Peyer's patch (tissue), 4 donors: ENCODE results near the gene GRM1.

ENCODE experiments used
- CTCF ChIP-seq, 6 experiments: fragments of 450-650 bp in 4 of 6; fragments of 200-600 bp in 2 of 6; sonication (generic) in 1 of 6; IDR thresholded peaks; one replicate each; pipeline ENCODE4 v1.5.1; 2017 to 2019; ENCODE audit warnings: antibody characterized with exemption in 6 of 6, mild to moderate bottlenecking in 3 of 6, moderate library complexity in 1 of 6
- POLR2A ChIP-seq, 2 donors: fragments of 450-650 bp; IDR thresholded peaks; one replicate each; pipeline ENCODE4 v1.5.1; 2017; ENCODE audit warnings: antibody characterized with exemption in 2 of 2, mild to moderate bottlenecking in 2 of 2, moderate library complexity in 2 of 2

GRCh38 chr6:146337376-146337775, 308.5 kb downstream of the GRM1 start:
- no peak for TF ChIP-seq CTCF (IDR thresholded peaks at IDR 0.05)
- no peak for TF ChIP-seq POLR2A (IDR thresholded peaks at IDR 0.05)
